ENCODE measurements around the gene ZP1. TPM values are rescaled to one million over a fixed set of nuclear protein-coding genes. Genes with fewer than 3 reads are reported as not detected.

Gene ZP1
- total RNA-seq, 1 experiment from 2014 or later = not detected

DNA sequence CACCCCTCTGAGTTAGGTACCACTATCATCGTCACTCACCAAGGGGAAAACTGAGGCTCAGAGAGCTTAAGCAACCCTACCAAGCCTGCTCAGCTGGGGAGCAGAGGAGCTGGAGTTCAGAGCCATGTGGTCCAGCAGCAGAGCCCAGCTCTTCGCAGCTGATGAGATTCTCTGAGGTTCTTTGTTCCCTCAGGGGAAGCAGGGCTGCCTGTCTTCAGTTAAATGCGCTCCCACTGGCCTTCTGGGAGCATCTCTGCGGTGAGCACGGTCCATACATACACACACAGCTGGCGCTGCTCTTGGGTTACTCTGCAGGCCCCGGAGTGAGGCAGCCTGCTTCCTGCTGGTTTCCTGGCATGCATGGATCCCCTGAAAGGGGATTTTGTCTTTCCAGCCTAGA is 6.4 kb upstream of the ZP1 start:
- no TSS peak for BruUV-seq (replicated peaks)
- peak; percentile 33 for DNase-seq (ENCODE audit: low spot score)
- intact Hi-C loops (cut with micrococcal nuclease; ENCODE audit: unreplicated experiment) = no loop called here
- POLR2A ChIA-PET (ENCODE audit: low non-redundant PET) = interaction anchor here (0.6 kb wide), 1 partner anchor 26 kb away, joined by 4 read pairs; no protein-coding TSS in a partner anchor
- Histone ChIP-seq H3K27ac (ENCODE audit: low read depth, low read length, poor library complexity, severe bottlenecking) (no peak overlapping the region), H3K4me3 (ENCODE audit: low read depth, low read length, poor library complexity, severe bottlenecking) (no peak overlapping the region), H3K9me3 (ENCODE audit: low read depth, low read length, poor library complexity, severe bottlenecking) (no peaks in the 10 kb centered on the region), H3K36me3 (ENCODE audit: insufficient read depth, low read length, poor library complexity, severe bottlenecking) (no peaks in the 10 kb centered on the region), H3K4me1 (ENCODE audit: insufficient read depth, low read length, poor library complexity, severe bottlenecking) (no peaks in the 10 kb centered on the region), H3K27me3 (replicated peaks; ENCODE audit: insufficient read depth, low read depth, low read length, poor library complexity) (no peaks in the 10 kb centered on the region)
- TF ChIP-seq, protein P1, sequence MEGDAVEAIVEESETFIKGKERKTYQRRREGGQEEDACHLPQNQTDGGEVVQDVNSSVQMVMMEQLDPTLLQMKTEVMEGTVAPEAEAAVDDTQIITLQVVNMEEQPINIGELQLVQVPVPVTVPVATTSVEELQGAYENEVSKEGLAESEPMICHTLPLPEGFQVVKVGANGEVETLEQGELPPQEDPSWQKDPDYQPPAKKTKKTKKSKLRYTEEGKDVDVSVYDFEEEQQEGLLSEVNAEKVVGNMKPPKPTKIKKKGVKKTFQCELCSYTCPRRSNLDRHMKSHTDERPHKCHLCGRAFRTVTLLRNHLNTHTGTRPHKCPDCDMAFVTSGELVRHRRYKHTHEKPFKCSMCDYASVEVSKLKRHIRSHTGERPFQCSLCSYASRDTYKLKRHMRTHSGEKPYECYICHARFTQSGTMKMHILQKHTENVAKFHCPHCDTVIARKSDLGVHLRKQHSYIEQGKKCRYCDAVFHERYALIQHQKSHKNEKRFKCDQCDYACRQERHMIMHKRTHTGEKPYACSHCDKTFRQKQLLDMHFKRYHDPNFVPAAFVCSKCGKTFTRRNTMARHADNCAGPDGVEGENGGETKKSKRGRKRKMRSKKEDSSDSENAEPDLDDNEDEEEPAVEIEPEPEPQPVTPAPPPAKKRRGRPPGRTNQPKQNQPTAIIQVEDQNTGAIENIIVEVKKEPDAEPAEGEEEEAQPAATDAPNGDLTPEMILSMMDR (conservative IDR thresholded peaks at IDR 0.05; ENCODE audit: low read depth, low read length) = no peak
- TF ChIP-seq EZH2 (IDR thresholded peaks at IDR 0.05; ENCODE audit: borderline replicate concordance, low read depth, low read length, poor library complexity, severe bottlenecking) = no peak
- CTCF ChIA-PET = no interaction called here

DNA sequence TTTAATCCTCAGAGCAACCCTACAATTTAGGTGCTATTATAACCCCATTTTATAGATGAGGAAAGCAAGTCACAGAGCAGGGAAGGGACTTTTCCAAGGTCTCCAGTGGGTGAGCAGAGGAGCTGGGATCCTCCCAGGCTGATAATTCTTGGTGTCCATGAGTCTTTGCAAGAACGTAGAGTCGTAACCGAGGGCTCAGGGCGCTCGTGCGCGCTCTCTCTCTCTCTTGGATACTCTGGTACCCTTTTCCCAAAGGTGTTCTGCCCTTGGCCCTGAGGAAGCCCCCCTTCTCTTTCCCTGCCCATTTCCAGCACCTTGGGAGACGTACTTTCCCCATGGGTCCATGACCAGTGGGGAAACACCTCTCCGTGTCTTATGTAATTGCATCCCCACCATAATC is 5.2 kb upstream of the ZP1 start:
- no peaks in the 10 kb centered on the region for H3K4me1 ChIP-seq (ENCODE audit: insufficient read depth, low read length, poor library complexity, severe bottlenecking)
- POLR2A ChIA-PET (ENCODE audit: low non-redundant PET) = no interaction called here
- no peak for TF ChIP-seq EZH2 (IDR thresholded peaks at IDR 0.05; ENCODE audit: borderline replicate concordance, low read depth, low read length, poor library complexity, severe bottlenecking)
- TF ChIP-seq, protein P1 (conservative IDR thresholded peaks at IDR 0.05; ENCODE audit: low read depth, low read length) = no peak

DNA sequence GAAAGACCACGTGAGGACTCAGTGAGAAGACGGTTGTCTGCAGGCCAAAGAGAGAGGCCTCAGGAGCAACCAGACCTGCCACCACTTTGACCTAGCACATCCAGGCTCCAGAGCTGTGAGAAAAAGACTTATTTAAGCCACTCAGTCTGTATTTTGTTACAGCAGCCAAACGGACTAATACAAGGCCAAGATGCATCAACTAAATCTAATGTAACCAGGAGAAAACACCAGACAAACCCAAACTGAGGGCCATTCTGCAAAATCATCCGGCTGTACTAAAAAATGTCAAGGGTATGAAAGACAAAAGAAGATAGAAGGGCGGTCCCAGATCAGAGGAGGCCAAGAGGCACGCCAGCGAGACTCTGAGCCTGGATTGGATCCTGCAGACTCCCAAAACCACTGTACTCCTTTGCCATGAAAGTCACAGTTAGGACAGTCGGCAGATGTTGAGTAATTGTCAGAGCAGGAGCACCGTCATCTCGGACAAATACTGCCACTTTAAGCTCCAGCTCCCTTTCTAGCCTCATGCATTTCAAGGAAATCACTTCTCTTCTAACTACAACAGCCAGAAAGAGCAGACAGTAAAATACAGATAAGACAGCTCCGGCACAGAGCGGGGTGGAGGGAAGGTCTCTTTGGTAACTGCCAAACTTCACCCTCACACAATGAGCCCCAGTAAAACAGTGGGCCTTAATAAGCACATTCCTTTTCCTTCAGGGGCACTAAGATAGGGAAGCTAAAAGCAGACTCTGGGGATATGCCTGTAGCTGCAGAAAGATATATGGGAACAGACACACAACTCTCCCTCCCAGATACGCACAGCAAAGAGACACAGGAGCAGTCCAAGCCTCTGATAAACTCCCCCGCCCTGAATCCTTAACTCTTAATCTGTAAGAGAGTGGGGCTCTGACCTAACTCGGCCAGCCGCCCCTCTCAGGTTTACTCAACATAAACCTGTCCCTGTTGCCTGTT is 3.5 kb upstream of the ZP1 start:
- Histone ChIP-seq H3K27ac (ENCODE audit: low read depth, low read length, poor library complexity, severe bottlenecking) (no peak overlapping the region), H3K4me1 (ENCODE audit: insufficient read depth, low read length, poor library complexity, severe bottlenecking) (no peaks in the 10 kb centered on the region), H3K9me3 (ENCODE audit: low read depth, low read length, poor library complexity, severe bottlenecking) (no peaks in the 10 kb centered on the region), H3K27me3 (replicated peaks; ENCODE audit: insufficient read depth, low read depth, low read length, poor library complexity) (no peaks in the 10 kb centered on the region), H3K36me3 (ENCODE audit: insufficient read depth, low read length, poor library complexity, severe bottlenecking) (no peaks in the 10 kb centered on the region), H3K4me3 (ENCODE audit: low read depth, low read length, poor library complexity, severe bottlenecking) (no peak overlapping the region)
- no peak for DNase-seq (ENCODE audit: low spot score)
- CTCF ChIA-PET = no interaction called here
- intact Hi-C loops (cut with micrococcal nuclease; ENCODE audit: unreplicated experiment) = no loop called here
- no TSS peak for BruUV-seq (replicated peaks)
- POLR2A ChIA-PET (ENCODE audit: low non-redundant PET) = interaction anchor here (0.6 kb wide), 1 partner anchor 62 kb away, joined by 3 read pairs; no protein-coding TSS in a partner anchor
- TF ChIP-seq, protein P1 (conservative IDR thresholded peaks at IDR 0.05; ENCODE audit: low read depth, low read length) = no peak
- TF ChIP-seq EZH2 (IDR thresholded peaks at IDR 0.05; ENCODE audit: borderline replicate concordance, low read depth, low read length, poor library complexity, severe bottlenecking) = no peak

More for the DNA sequence above, 5.2 kb upstream of the ZP1 start:
- no peak overlapping the region for H3K27ac ChIP-seq (ENCODE audit: low read depth, low read length, poor library complexity, severe bottlenecking)
- no peak overlapping the region for H3K4me3 ChIP-seq (ENCODE audit: low read depth, low read length, poor library complexity, severe bottlenecking)
- no TSS peak for BruUV-seq (replicated peaks)
- no peaks in the 10 kb centered on the region for H3K9me3 ChIP-seq (ENCODE audit: low read depth, low read length, poor library complexity, severe bottlenecking)
- H3K36me3 ChIP-seq (ENCODE audit: insufficient read depth, low read length, poor library complexity, severe bottlenecking) = no peaks in the 10 kb centered on the region
- CTCF ChIA-PET = no interaction called here
- no peak for DNase-seq (ENCODE audit: low spot score)
- H3K27me3 ChIP-seq (replicated peaks; ENCODE audit: insufficient read depth, low read depth, low read length, poor library complexity) = no peaks in the 10 kb centered on the region
- intact Hi-C loops (cut with micrococcal nuclease; ENCODE audit: unreplicated experiment) = no loop called here

Data from A673 (cell line).